ENCODE measurements around the gene GSTO1.

GSTO1 gene

DNA sequence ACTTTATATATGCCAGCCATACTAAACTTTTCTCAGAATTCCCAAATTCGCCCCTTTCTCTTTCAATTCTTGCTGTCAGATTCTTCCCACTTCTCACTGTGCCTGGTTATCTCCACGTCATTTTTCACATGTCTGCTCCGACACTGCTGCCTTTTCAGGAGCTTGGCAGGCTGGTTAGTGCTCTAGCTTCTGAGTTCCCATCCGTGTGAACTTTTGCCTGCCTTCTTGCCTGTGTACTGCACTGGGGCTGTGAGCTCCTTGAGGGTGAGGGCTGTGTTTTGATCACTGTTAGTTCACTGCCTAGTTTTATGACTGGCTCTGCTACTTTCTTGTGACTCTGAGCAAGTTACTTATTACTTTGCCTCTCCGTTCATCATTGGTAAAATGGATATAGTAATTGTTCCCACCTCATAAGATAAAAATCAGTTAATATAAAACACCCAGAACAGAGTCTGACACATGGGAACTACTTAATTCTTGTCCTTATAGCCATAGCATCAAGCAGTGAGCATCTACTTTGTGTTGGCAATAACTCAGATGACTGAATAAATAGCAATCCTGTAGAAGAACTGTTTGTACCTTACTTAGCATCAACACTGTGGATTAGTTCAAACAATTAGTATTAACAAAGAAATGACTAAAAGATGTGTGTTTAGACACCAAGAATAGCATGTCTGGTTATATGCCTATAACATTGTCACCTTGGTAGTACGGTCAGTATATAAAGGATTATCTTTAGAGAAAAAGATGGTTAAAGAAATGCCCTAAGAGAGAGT lies 5.5 kb downstream of the GSTO1 start:
- ChIA-PET CTCF (interaction anchor here (1.4 to 11.4 kb wide), 2 partner anchors 14 to 19 kb away, joined by 3 to 53 read pairs; no protein-coding TSS in a partner anchor), POLR2A (no interaction called here)
- TF ChIP-seq, protein P1, sequence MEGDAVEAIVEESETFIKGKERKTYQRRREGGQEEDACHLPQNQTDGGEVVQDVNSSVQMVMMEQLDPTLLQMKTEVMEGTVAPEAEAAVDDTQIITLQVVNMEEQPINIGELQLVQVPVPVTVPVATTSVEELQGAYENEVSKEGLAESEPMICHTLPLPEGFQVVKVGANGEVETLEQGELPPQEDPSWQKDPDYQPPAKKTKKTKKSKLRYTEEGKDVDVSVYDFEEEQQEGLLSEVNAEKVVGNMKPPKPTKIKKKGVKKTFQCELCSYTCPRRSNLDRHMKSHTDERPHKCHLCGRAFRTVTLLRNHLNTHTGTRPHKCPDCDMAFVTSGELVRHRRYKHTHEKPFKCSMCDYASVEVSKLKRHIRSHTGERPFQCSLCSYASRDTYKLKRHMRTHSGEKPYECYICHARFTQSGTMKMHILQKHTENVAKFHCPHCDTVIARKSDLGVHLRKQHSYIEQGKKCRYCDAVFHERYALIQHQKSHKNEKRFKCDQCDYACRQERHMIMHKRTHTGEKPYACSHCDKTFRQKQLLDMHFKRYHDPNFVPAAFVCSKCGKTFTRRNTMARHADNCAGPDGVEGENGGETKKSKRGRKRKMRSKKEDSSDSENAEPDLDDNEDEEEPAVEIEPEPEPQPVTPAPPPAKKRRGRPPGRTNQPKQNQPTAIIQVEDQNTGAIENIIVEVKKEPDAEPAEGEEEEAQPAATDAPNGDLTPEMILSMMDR (IDR thresholded peaks at IDR 0.05; ENCODE audit: control extremely low read depth, extremely low read depth, low read depth, missing control alignments) = no peak
- DNase-seq (ENCODE audit: extremely low spot score) = no peak

DNA sequence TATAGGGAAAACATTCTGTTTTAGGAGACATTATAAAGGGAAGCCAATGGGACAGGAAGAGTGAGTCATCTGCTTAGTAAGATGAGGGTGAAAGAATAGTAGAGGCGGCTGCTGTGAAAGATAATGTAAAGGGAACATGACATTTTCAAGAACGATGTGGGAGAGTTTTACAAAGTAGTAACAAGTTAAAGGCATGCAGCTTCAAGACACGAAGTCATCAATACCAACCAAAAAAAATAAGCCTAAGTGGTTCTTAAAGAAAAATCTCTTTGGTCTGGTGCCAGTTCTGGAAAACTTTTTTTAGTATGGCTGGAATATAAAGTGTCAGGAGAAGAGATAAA lies 6.1 kb downstream of the GSTO1 start:
- TF ChIP-seq, protein P1 (IDR thresholded peaks at IDR 0.05; ENCODE audit: control extremely low read depth, extremely low read depth, low read depth, missing control alignments) = no peak
- no peak for DNase-seq (ENCODE audit: extremely low spot score)
- ChIA-PET CTCF (interaction anchor here (11.4 kb wide), 1 partner anchor 14 kb away, joined by 53 read pairs; no protein-coding TSS in a partner anchor), POLR2A (no interaction called here)

DNA sequence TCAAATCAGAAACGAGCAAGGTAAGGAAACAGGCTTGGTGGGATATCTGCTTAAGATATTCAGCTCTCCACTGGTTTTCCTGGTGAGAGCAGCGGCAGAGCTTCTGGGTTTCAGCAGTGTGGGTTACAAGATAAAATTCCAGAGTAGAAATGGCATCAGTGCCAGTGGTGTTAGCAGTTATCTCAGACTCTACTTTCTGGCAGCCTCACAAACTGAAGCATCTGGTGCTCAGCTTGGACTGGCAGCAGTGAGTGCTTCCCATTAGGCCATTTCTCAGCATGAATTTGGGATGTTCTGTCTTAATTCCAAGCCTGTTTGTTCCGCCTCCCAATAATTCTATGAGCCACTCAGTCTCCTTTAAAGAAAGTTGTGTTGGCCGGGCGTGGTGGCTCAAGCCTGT lies 7.4 kb downstream of the GSTO1 start:
- ChIA-PET CTCF (interaction anchor here (1.3 to 11.4 kb wide), 2 partner anchors 9 to 12 kb away, joined by 3 to 53 read pairs; no protein-coding TSS in a partner anchor), POLR2A (no interaction called here)
- TF ChIP-seq, protein P1 (IDR thresholded peaks at IDR 0.05; ENCODE audit: control extremely low read depth, extremely low read depth, low read depth, missing control alignments) = no peak
- no peak for DNase-seq (ENCODE audit: extremely low spot score)

DNA sequence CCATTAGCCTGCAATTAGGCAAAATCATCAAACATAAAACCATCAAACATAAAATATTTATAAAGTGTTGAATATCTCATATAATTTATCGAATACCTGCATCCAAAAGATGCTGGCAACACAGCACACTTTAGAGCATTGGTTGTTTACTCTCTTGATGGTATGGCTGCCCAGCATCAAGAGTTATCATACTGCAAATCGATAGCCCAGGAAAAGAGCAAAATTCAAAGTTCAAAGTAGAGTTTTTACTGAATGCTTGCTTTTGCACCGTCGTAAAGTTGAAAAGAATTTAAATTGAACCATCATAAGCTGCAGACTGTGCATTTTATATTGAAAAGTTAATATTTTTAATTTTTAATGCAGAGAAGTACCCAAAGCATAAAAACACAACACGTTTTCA lies 10.1 kb downstream of the GSTO1 start:
- ChIA-PET CTCF (interaction anchor here (1.0 to 1.9 kb wide), 3 partner anchors 10 to 557 kb away, joined by 3 to 6 read pairs (median 3); partner anchors contain the start of gene GSTO1), POLR2A (no interaction called here)
- TF ChIP-seq, protein P1 (IDR thresholded peaks at IDR 0.05; ENCODE audit: control extremely low read depth, extremely low read depth, low read depth, missing control alignments) = no peak
- no peak for DNase-seq (ENCODE audit: extremely low spot score)

DNA sequence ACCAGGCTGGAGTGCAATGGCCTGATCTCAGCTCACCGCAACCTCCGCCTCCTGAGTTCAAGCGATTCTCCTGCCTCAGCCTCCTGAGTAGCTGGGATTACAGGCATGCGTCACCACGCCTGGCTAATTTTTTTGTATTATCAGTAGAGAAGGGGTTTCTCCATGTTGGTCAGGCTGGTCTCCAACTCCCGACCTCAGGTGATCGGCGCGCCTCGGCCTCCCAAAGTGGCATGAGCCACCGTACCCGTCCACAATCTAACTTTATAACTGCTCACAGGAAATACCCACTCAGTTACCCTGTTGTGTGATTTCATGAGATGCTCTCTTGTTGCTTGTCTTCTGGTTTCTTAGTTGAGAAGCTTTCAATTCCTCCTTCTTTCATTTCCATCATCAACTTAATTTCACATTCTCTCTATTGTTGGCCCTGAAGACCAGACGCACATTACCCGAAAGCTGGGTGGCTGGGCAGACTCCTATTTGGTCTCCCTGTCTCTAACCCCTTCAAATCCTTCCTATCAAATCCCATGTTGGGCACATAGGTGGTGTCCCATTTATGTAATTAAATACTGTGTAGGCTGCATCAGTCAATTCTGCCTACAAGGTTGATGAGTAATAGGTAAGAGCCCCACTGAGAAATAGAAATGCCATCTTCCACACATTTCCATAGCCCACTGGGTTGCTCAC lies 13.2 kb downstream of the GSTO1 start:
- CTCF ChIA-PET = interaction anchor here (1.3 to 6.0 kb wide), 3 partner anchors 9 to 24 kb away, joined by 3 to 41 read pairs (median 6); partner anchors contain the start of gene GSTO1
- no peak for DNase-seq (ENCODE audit: extremely low spot score)
- TF ChIP-seq, protein P1 (IDR thresholded peaks at IDR 0.05; ENCODE audit: control extremely low read depth, extremely low read depth, low read depth, missing control alignments) = no peak
- POLR2A ChIA-PET = interaction anchor here (0.6 to 1.5 kb wide), 4 partner anchors 11 to 53 kb away, joined by 3 to 5 read pairs (median 4); no protein-coding TSS in a partner anchor

DNA sequence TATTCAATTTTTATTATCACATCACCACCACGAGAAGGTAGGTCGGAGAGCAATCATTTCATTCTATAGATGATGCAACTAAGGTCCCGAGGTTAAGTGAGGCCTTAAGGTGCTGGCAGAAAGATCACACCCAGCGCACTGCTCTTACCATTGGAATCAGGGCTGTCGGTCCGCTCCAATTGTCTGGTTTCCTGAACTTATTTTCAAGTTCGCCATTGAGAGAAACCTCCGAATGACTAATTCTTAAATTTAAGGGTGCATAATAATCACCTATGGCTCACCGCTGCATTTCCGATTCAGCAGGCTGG lies 13.7 kb downstream of the GSTO1 start:
- DNase-seq (ENCODE audit: extremely low spot score) = no peak
- TF ChIP-seq, protein P1 (IDR thresholded peaks at IDR 0.05; ENCODE audit: control extremely low read depth, extremely low read depth, low read depth, missing control alignments) = no peak
- ChIA-PET CTCF (interaction anchor here (1.3 to 6.0 kb wide), 4 partner anchors 9 to 24 kb away, joined by 3 to 41 read pairs (median 16); partner anchors contain the start of gene GSTO1), POLR2A (interaction anchor here (1.5 kb wide), 1 partner anchor 12 kb away, joined by 5 read pairs; no protein-coding TSS in a partner anchor)

All from GM10248 (cell line).